Suprapubic skin (tissue), 4 donors: ENCODE data around the gene ZCCHC7. TPM values are rescaled to one million over a fixed set of nuclear protein-coding genes. Genes with fewer than 3 reads are reported as not detected.
"Not testable (repeated sequence)": the region's sequence is repeated elsewhere in the genome, so short reads cannot be mapped to it uniquely, and the experiment has no call there.

ENCODE experiments used
- DNase-seq, 2 donors: peaks; one replicate each; pipeline ENCODE4 v3.0.0-alpha.2; 2019; ENCODE audit warnings: low spot score in 2 of 2
- H3K27ac ChIP-seq: fragments of 200-600 bp; sonication (generic); one replicate; pipeline ENCODE4 v1.5.1; 2019
- H3K27me3 ChIP-seq: fragments of 200-600 bp; sonication (generic); one replicate; pipeline ENCODE4 v1.5.1; 2019
- H3K36me3 ChIP-seq: fragments of 200-600 bp; sonication (generic); one replicate; pipeline ENCODE4 v1.5.1; 2019
- H3K4me1 ChIP-seq: fragments of 200-600 bp; sonication (generic); one replicate; pipeline ENCODE4 v1.5.1; 2019
- H3K4me3 ChIP-seq: fragments of 200-600 bp; sonication (generic); one replicate; pipeline ENCODE4 v1.5.1; 2019; ENCODE audit warnings: mild to moderate bottlenecking
- H3K9me3 ChIP-seq: fragments of 200-600 bp; sonication (generic); one replicate; pipeline ENCODE4 v1.5.1; 2019
- EP300 ChIP-seq: sonication (generic); formaldehyde crosslinking; IDR thresholded peaks from one replicate; pipeline ENCODE4 v1.6.1; 2017; ENCODE audit warnings: antibody characterized with exemption
- POLR2A ChIP-seq, 2 donors: fragments of 450-650 bp; IDR thresholded peaks; one replicate each; pipeline ENCODE4 v1.6.1; 2017; ENCODE audit warnings: antibody characterized with exemption in 2 of 2, mild to moderate bottlenecking in 2 of 2, moderate library complexity in 2 of 2
- POLR2AphosphoS5 ChIP-seq, 3 donors: sonication (generic); formaldehyde crosslinking; IDR thresholded peaks; one replicate each; pipeline ENCODE4 v1.6.1; 2017; ENCODE audit warnings: antibody characterized with exemption in 3 of 3
- WGBS: methylation state at CpG from one replicate; pipeline ENCODE4 v1.1.5; 2018; 5-methylcytosine and 5-hydroxymethylcytosine counted together
- total RNA-seq, 4 donors: library from RNA; depleted of rRNA; stranded (reverse); fragments of >200 nt; gene quantifications; one replicate each; pipeline ENCODE4 v1.1.0, GENCODE V29; 2016
- TF ChIP-seq, protein P1 (sequence below), 2 donors: fragments of 200-600 bp in 1 of 2; fragments of 450-650 bp in 1 of 2; sonication (generic) in 1 of 2; IDR thresholded peaks; one replicate each; pipeline ENCODE4 v1.5.1; 2016 to 2019; ENCODE audit warnings: antibody characterized with exemption in 2 of 2, mild to moderate bottlenecking in 1 of 2, moderate library complexity in 1 of 2

ZCCHC7 gene
- total RNA-seq, 4 donors from 2014 or later: 16.3 to 37.6 (median 20.4) TPM

DNA sequence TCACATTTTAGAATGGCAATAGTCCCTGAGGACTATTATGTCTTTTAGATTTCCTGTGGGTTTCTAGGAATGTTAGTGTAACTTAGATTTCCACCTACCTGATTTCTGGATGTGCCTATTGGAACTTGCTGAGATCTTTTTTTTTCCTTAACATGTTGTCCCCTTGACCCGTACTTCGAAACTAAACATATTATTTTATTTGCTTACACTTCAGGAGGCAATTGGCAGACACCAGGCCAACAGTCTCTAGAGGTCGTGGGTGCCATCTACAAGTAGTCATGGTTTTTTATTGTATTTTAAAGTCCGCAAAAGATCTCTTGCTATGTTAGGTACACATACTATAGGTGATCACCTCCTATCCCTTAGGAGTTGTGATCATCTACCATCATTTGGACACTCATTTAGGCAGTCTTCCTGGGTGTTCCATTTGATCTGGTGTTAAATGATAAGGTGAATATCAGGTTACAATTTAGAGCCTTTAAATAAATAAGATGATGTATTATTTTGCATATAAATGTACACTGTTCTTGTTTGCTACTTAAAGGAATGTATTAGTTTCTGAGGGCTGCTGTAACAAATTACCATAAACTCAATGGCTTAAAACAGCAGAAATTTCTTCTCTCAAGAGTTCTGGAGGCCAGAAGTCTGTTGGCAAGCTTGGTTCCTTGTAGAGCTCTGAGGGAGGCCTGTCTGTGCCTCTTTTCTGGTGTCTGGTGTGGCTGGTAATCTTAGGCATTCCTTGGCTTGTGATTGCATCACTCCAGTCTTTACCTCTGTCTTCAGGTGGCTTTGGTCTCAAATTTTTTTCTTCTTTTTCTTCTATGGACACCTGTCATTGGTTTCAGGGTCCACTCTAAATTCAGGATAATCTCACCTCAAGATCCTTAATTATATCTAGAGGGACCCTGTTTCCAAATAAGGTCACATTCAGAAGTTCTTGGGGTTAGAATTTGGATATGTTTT lies 64.8 kb downstream of the ZCCHC7 start:
- Histone ChIP-seq H3K27ac (no peak overlapping the region), H3K4me3 (no peak overlapping the region), H3K36me3 (peaks cover 4% of the 10 kb centered on the region), H3K9me3 (no peaks in the 10 kb centered on the region), H3K27me3 (no peaks in the 10 kb centered on the region), H3K4me1 (no peaks in the 10 kb centered on the region)
- 97% methylated on average over 4 of the region's 4 CpGs for WGBS
- no peak for DNase-seq
- no peak for TF ChIP-seq EP300
- TF ChIP-seq, protein P1, sequence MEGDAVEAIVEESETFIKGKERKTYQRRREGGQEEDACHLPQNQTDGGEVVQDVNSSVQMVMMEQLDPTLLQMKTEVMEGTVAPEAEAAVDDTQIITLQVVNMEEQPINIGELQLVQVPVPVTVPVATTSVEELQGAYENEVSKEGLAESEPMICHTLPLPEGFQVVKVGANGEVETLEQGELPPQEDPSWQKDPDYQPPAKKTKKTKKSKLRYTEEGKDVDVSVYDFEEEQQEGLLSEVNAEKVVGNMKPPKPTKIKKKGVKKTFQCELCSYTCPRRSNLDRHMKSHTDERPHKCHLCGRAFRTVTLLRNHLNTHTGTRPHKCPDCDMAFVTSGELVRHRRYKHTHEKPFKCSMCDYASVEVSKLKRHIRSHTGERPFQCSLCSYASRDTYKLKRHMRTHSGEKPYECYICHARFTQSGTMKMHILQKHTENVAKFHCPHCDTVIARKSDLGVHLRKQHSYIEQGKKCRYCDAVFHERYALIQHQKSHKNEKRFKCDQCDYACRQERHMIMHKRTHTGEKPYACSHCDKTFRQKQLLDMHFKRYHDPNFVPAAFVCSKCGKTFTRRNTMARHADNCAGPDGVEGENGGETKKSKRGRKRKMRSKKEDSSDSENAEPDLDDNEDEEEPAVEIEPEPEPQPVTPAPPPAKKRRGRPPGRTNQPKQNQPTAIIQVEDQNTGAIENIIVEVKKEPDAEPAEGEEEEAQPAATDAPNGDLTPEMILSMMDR (IDR thresholded peaks at IDR 0.05): no peak
- no peak for TF ChIP-seq POLR2A (IDR thresholded peaks at IDR 0.05)
- TF ChIP-seq POLR2AphosphoS5 (IDR thresholded peaks at IDR 0.05): no peak

DNA sequence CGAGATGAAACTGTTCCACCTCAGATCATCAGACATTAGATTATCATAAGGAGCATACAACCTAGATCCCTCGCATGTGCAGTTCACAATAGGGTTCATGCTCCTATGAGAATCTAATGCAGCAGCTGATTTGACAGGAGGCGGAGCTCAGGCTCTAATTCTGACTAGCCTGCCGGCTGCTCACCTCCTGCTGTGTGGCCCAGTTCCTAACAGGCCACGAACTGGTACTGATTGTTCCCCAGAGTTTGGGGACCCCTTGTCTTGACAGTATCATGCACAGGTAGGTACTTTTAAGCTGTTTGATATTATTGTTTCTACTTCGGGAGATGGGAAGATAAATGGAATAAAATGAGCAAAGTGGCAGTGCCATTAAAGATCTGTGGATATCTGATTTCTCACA lies 66.9 kb downstream of the ZCCHC7 start:
- no peaks in the 10 kb centered on the region for H3K9me3 ChIP-seq
- no peak for DNase-seq
- 91% methylated on average over 6 of the region's 6 CpGs for WGBS
- TF ChIP-seq, protein P1 (IDR thresholded peaks at IDR 0.05): no peak
- TF ChIP-seq POLR2A (IDR thresholded peaks at IDR 0.05): no peak
- TF ChIP-seq EP300: no peak
- no peak for TF ChIP-seq POLR2AphosphoS5 (IDR thresholded peaks at IDR 0.05)
- no peaks in the 10 kb centered on the region for H3K4me1 ChIP-seq
- H3K27me3 ChIP-seq: no peaks in the 10 kb centered on the region
- H3K4me3 ChIP-seq: no peak overlapping the region
- peaks cover 4% of the 10 kb centered on the region for H3K36me3 ChIP-seq
- H3K27ac ChIP-seq: no peak overlapping the region

DNA sequence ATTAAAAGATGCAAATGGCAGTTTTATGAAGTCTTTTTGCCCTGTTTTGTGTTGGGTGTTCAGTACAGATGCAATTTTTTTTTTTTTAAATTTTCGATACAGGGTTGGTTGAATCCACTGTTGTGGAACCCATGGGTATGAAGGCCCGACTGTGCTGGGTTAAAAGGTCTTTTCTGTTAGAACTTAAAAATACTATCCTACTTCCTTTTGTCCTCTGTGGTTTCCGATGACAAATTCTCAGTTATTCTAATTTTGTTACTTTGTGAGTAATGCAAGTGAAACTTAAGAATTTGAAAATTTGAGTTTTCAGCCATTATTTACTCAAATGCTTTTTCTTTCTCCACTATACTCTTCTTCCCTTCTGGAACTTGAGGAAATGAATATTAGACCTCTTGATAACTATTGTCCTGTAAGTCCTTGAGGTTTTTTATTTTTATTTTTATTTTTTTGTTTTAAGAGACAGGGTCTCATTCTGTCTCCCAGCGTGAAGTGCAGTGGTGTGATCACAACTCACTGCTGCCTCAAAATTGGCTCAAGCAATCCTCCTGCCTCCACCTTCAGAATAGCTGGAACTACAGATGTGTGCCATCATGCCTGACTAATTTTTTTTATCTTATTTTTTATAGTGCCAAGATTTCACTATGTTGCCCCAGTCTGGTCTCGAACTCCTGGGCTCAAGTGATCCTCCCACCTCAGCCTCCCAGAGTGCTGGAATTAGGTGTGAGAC lies 67.5 kb downstream of the ZCCHC7 start:
- WGBS: 89% methylated on average over 5 of the region's 5 CpGs
- no peak for TF ChIP-seq POLR2AphosphoS5 (IDR thresholded peaks at IDR 0.05)
- H3K4me3 ChIP-seq: no peak overlapping the region

DNA sequence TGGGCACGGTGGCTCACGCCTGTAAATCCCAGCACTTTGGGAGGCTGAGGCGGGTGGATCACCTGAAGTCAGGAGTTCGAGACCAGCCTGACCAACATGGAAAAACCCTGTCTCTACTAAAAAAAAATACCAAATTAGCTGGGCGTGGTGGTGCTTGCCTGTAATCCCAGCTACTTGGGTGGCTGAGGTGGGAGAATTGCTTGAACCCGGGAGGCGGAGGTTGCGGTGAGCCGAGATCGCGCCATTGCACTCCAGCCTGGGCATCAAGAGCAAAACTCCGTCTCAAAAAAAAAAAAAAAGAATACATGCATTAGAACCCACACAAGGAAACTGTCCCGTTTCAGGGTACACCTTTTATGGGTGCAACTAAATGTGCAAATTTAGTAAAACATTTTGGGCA lies 70.4 kb downstream of the ZCCHC7 start:
- not testable (repeated sequence) for H3K4me1 ChIP-seq, H3K36me3 ChIP-seq, H3K4me3 ChIP-seq, H3K27me3 ChIP-seq, H3K9me3 ChIP-seq, H3K27ac ChIP-seq, DNase-seq
- WGBS: 98% methylated on average over 13 of the region's 13 CpGs

More for the DNA sequence above, 67.5 kb downstream of the ZCCHC7 start:
- Histone ChIP-seq H3K36me3 (peaks cover 4% of the 10 kb centered on the region), H3K27me3 (no peaks in the 10 kb centered on the region), H3K4me1 (no peaks in the 10 kb centered on the region), H3K9me3 (no peaks in the 10 kb centered on the region), H3K27ac (no peak overlapping the region)
- DNase-seq: no peak

DNA sequence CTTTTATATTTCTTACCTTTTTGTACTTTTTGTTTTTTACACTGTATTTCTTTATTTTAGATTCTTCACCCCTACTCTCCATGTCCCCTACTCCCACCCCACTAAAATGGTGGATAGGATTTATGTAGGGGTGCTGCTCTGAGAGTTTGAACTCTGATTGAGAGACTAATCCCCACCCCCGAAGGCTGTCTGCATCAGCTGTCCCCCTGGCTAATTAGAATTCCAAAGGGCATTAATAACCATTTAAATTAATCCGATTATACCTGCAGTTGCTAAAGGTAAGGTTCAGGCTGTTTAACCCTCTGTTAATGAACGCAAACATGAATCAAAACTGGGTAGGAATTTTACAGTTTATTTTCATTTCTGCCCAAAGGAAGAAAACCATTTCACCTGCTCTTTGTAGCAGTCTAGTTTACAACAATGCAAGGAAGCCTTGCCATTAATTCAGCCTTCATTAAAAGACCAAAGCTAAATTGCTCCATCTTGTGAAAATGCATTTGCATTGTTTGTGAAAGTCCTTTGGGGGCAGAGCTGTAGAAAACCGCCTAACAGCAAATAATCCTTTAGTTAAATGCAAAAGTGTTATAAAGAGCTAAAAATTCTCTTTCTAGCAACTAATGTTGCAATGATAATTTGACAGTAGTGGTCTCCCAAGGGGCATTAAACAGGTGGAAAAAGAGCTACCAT lies 71.2 kb downstream of the ZCCHC7 start:
- Histone ChIP-seq H3K27me3 (no peaks in the 10 kb centered on the region), H3K9me3 (no peaks in the 10 kb centered on the region), H3K27ac (no peak overlapping the region), H3K4me1 (no peaks in the 10 kb centered on the region), H3K4me3 (no peak overlapping the region), H3K36me3 (peaks cover 4% of the 10 kb centered on the region)
- no peak for DNase-seq
- WGBS: 85% methylated on average over 4 of the region's 4 CpGs
- no peak for TF ChIP-seq POLR2AphosphoS5 (IDR thresholded peaks at IDR 0.05)
- no peak for TF ChIP-seq POLR2A (IDR thresholded peaks at IDR 0.05)
- no peak for TF ChIP-seq EP300
- TF ChIP-seq, protein P1 (IDR thresholded peaks at IDR 0.05): no peak

DNA sequence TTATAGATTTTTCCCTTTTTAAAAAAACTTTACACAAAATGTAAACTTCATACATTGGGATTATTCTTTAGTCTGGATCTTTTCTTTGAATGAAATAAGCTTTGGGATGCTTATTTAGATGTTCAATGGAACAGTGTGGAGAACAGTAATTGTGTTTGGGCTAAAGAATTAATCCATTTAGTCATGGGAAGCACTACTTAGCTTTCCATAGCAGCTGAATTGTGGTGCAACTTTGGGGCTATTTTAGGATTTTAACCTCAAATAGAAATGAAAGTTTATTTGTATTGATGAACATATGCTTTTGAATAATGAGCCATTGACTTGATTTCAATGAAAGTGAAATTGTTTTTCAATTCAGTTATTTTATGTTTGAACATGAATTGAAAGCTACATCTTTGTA lies 72.4 kb downstream of the ZCCHC7 start:
- TF ChIP-seq, protein P1 (IDR thresholded peaks at IDR 0.05): no peak
- TF ChIP-seq POLR2AphosphoS5 (IDR thresholded peaks at IDR 0.05): no peak
- TF ChIP-seq POLR2A (IDR thresholded peaks at IDR 0.05): no peak
- TF ChIP-seq EP300: no peak

More for the DNA sequence above, 72.4 kb downstream of the ZCCHC7 start:
- H3K9me3 ChIP-seq: no peaks in the 10 kb centered on the region
- H3K4me3 ChIP-seq: no peak overlapping the region
- peaks cover 7% of the 10 kb centered on the region for H3K4me1 ChIP-seq
- DNase-seq: no peak
- H3K27me3 ChIP-seq: no peaks in the 10 kb centered on the region
- H3K27ac ChIP-seq: no peak overlapping the region
- H3K36me3 ChIP-seq: peaks cover 4% of the 10 kb centered on the region
